MCF 10A (cell line): ENCODE data around the gene NAPB. TPM values are rescaled to one million over a fixed set of nuclear protein-coding genes. Genes with fewer than 3 reads are reported as not detected.

Experiments used
- BruUV-seq: library from RNA; stranded (reverse); fragments of 400-500 nt; replicated peaks from 2 replicates; lab custom pipeline; 2021; lab: Mats Ljungman, UMichigan
- CTCF ChIA-PET: fragments of 300-600 bp; sonication (Branson Sonifier 250); formaldehyde crosslinking; extraction: SDS; loops from one replicate; lab custom pipeline; 2021; ENCODE audit warnings: antibody characterized with exemption, inconsistent platforms; lab: Yijun Ruan, JAX
- POLR2A ChIA-PET: fragments of 300-600, 350-650 bp; sonication (Branson Sonifier 250); formaldehyde crosslinking; extraction: SDS; loops from one replicate; lab custom pipeline; 2020; ENCODE audit warnings: antibody characterized with exemption, inconsistent platforms; lab: Yijun Ruan, JAX
- DNase-seq: peaks from one replicate; pipeline ENCODE4 v3.0.0-alpha.2; 2018; ENCODE audit not compliant: unreplicated experiment
- H3K27ac Mint-ChIP-seq: one replicate; pipeline ENCODE4 v1.8.0; 2022; ENCODE audit warnings: mild to moderate bottlenecking, low read depth, mixed read lengths; ENCODE audit not compliant: unreplicated experiment
- H3K27me3 Mint-ChIP-seq: one replicate; pipeline ENCODE4 v1.8.0; 2022; ENCODE audit warnings: mixed read lengths; ENCODE audit not compliant: insufficient read depth, unreplicated experiment
- H3K36me3 Mint-ChIP-seq: one replicate; pipeline ENCODE4 v1.8.0; 2022; ENCODE audit warnings: mild to moderate bottlenecking, moderate library complexity, mixed read lengths; ENCODE audit not compliant: insufficient read depth, unreplicated experiment
- H3K4me1 Mint-ChIP-seq: one replicate; pipeline ENCODE4 v1.8.0; 2022; ENCODE audit warnings: mixed read lengths; ENCODE audit not compliant: insufficient read depth, unreplicated experiment
- H3K4me3 Mint-ChIP-seq: one replicate; pipeline ENCODE4 v1.8.0; 2022; ENCODE audit warnings: mild to moderate bottlenecking, moderate library complexity, mixed read lengths; ENCODE audit not compliant: unreplicated experiment
- H3K9me3 Mint-ChIP-seq: one replicate; pipeline ENCODE4 v1.8.0; 2022; ENCODE audit warnings: mixed read lengths; ENCODE audit not compliant: unreplicated experiment
- intact Hi-C: fragments of 100-400 bp; cut with micrococcal nuclease; formaldehyde crosslinking; loops from 2 replicates; pipeline ENCODE4 v1.14.1; 2022
- total RNA-seq: library from RNA; stranded (reverse); gene quantifications from 2 replicates; pipeline ENCODE4 v1.2.3, GENCODE V29; 2022
- TF ChIP-seq, protein P1 (sequence below): fragments of 200-600 bp; IDR thresholded peaks from one replicate; pipeline ENCODE4 v1.8.0; 2022; ENCODE audit warnings: antibody characterized with exemption, mild to moderate bottlenecking; ENCODE audit not compliant: unreplicated experiment

Gene NAPB
- total RNA-seq, 1 experiment from 2014 or later: 9.6 TPM

- CTCF ChIA-PET: interaction anchor here (2.4 to 4.2 kb wide), 2 partner anchors 11 to 153 kb away, joined by 13 to 28 read pairs; no protein-coding TSS in a partner anchor
- H3K36me3 Mint-ChIP-seq: no peaks in the 10 kb centered on the region
- intact Hi-C loops: no loop called here
- no peak overlapping the region for H3K27ac Mint-ChIP-seq
- H3K9me3 Mint-ChIP-seq: no peaks in the 10 kb centered on the region
- BruUV-seq: no TSS peak
- no peak for DNase-seq
- TF ChIP-seq, protein P1, sequence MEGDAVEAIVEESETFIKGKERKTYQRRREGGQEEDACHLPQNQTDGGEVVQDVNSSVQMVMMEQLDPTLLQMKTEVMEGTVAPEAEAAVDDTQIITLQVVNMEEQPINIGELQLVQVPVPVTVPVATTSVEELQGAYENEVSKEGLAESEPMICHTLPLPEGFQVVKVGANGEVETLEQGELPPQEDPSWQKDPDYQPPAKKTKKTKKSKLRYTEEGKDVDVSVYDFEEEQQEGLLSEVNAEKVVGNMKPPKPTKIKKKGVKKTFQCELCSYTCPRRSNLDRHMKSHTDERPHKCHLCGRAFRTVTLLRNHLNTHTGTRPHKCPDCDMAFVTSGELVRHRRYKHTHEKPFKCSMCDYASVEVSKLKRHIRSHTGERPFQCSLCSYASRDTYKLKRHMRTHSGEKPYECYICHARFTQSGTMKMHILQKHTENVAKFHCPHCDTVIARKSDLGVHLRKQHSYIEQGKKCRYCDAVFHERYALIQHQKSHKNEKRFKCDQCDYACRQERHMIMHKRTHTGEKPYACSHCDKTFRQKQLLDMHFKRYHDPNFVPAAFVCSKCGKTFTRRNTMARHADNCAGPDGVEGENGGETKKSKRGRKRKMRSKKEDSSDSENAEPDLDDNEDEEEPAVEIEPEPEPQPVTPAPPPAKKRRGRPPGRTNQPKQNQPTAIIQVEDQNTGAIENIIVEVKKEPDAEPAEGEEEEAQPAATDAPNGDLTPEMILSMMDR: no peak
- POLR2A ChIA-PET: no interaction called here
- H3K27me3 Mint-ChIP-seq: no peaks in the 10 kb centered on the region
- H3K4me3 Mint-ChIP-seq: no peak overlapping the region
- H3K4me1 Mint-ChIP-seq: no peaks in the 10 kb centered on the region
Measured at GRCh38 chr20:23453549-23454543, 32.6 kb upstream of the NAPB start.

DNA sequence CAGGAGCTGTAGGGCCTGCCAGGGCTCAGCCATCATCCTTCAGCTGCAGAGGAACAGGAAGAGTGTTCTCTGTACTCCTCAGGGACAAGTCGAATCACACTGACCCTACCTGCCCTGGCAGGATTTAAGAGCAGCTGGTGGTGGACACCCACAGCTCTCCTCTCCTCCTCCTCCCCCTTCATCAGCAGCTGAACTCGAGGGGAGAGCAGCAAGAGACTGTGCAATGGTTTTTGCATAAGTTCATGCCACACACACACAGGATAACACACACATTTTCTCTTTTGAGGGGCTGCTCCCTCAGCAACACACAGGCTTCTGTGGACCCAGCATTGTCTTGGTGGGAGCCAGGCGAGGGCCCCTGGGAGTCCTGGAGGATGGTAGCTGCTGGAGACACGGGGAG is 31.5 kb upstream of the NAPB start, which contains the start of gene CST11:
TSS of gene CST11 (minus strand) at position 101 of the 400 bp plus-strand sequence. CDS start at position 36, 65 bp downstream.
- Mint-ChIP-seq H3K9me3 (no peaks in the 10 kb centered on the region), H3K36me3 (no peaks in the 10 kb centered on the region), H3K4me1 (no peaks in the 10 kb centered on the region), H3K27me3 (no peaks in the 10 kb centered on the region), H3K4me3 (no peak within 1 kb of the TSS), H3K27ac (no peak within 1 kb of the TSS)
- CTCF ChIA-PET: interaction anchor here (0.6 to 4.2 kb wide), 3 partner anchors 10 to 353 kb away, joined by 3 to 28 read pairs (median 13); no protein-coding TSS in a partner anchor
- DNase-seq: no peak
- TF ChIP-seq, protein P1: no peak
- intact Hi-C loops: no loop called here
- no TSS peak for BruUV-seq
- POLR2A ChIA-PET: no interaction called here

DNA sequence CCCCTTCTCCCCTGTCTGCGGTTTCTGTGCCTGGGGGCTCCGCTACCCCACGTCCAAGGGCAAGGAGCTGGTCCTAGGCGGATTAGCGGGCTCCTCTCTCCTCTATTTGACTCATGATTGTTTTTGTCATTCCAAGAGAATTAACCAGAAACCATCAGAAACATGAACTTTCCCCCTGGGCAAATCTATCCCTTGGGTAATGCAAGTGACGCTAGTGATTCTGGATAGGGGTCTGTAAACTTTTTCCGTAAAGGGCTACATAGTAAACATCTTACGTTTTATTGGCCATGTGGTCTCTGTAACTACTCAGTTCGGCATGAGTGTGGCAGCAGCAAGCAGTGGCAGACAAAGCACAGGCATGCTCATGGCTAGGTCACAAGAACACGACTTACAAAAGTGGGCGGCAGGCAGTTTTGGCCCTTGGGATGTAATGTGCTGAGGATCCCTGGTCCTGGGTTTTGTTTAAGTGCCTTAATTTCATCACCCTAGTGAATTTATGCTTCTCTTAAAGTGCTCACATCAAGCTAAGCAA is 30.7 kb upstream of the NAPB start:
- Mint-ChIP-seq H3K36me3 (no peaks in the 10 kb centered on the region), H3K4me3 (no peak overlapping the region), H3K4me1 (no peaks in the 10 kb centered on the region), H3K9me3 (no peaks in the 10 kb centered on the region), H3K27me3 (no peaks in the 10 kb centered on the region), H3K27ac (no peak overlapping the region)
- intact Hi-C loops: no loop called here
- ChIA-PET POLR2A (interaction anchor here (0.7 kb wide), 1 partner anchor 119 kb away, joined by 3 read pairs; no protein-coding TSS in a partner anchor), CTCF (interaction anchor here (0.6 to 4.2 kb wide), 5 partner anchors 10 to 1713 kb away, joined by 3 to 28 read pairs (median 6); no protein-coding TSS in a partner anchor)
- no peak for DNase-seq
- no TSS peak for BruUV-seq
- TF ChIP-seq, protein P1: no peak

GRCh38 chr20:23450877-23451276 is 29.6 kb upstream of the NAPB start:
- Mint-ChIP-seq H3K4me1 (peaks cover 7% of the 10 kb centered on the region), H3K27ac (no peak overlapping the region), H3K36me3 (no peaks in the 10 kb centered on the region), H3K9me3 (no peaks in the 10 kb centered on the region), H3K4me3 (no peak overlapping the region), H3K27me3 (no peaks in the 10 kb centered on the region)
- ChIA-PET CTCF (interaction anchor here (1.2 to 4.2 kb wide), 2 partner anchors 8 to 149 kb away, joined by 6 to 28 read pairs; no protein-coding TSS in a partner anchor), POLR2A (no interaction called here)
- intact Hi-C loops: no loop called here
- TF ChIP-seq, protein P1: no peak
- no peak for DNase-seq
- BruUV-seq: no TSS peak
